ENCODE results near the gene PTPRD. TPM values are rescaled to one million over a fixed set of nuclear protein-coding genes. Genes with fewer than 3 reads are reported as not detected.

The PTPRD gene
- total RNA-seq, 2 experiments from 2014 or later = not detected

DNA sequence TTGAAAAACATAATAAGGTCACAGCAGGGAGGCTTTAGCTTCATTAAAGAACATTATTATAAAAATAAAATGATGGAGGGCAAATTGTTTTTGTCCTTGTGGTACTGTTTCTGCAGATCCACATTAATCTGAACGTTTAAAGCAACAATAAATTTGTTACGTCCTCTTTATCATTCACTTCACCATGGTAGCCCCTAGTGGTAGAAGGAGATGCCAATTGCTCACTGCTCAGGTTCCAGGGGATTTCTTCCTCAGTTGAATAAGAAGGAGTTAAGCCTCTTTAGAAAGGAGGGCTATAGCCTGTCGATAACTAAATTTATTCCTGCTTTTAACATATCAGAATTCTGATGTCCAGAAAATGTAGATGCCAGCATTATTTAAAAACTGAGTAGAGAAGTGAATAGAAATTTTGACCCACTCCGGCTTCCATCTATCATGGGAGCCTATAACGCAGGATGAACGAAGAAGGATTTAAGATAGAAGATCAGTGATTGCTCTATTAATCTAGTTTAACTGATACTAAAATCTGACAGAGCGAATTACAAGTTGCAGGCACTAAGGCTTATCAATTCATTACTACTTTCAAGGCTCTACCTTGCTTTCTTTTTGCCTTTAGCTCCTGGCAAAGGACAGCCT lies 692.3 kb downstream of the PTPRD start:
- no peak for DNase-seq
- no peaks in the 10 kb centered on the region for H3K27me3 Mint-ChIP-seq
- H3K27ac Mint-ChIP-seq = no peak overlapping the region
- no peaks in the 10 kb centered on the region for H3K36me3 Mint-ChIP-seq (ENCODE audit: low read depth)
- ChIA-PET POLR2A (no interaction called here), CTCF (no interaction called here)
- peaks cover 2% of the 10 kb centered on the region for H3K9me3 Mint-ChIP-seq
- no peak overlapping the region for H3K4me3 Mint-ChIP-seq
- no peaks in the 10 kb centered on the region for H3K4me1 Mint-ChIP-seq

DNA sequence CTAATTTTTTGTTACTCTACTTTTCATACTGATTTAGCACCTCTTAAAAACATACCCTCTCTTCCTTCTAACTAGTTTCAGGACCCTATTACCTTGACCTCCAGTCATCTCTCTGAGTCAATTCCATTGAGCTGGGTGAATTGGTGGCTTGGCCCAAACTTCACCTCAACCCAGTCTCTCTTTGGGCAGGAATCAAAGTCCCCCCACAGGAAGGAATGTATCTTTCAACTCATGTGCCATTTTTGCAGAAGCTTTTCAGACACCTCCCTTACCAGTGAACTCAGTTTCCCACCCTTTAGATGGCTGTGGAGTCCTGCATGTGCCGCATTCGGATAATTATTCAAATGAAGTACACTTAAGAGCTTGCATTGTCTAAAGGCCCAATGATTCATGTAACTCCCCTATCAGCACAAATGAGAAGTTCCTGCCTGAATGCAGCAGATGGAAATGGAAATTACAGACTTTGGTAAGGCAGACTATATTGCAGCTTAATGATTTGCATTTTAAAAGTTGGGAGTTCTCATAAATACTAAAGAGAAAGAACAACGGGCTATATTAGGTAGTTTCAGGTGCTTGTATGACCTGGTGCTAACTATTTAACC lies 693.5 kb downstream of the PTPRD start:
- CTCF ChIA-PET = no interaction called here
- Mint-ChIP-seq H3K9me3 (peaks cover 6% of the 10 kb centered on the region), H3K4me1 (no peaks in the 10 kb centered on the region), H3K4me3 (no peak overlapping the region), H3K36me3 (ENCODE audit: low read depth) (no peaks in the 10 kb centered on the region), H3K27me3 (no peaks in the 10 kb centered on the region), H3K27ac (no peak overlapping the region)
- no peak for DNase-seq
- POLR2A ChIA-PET = no interaction called here

DNA sequence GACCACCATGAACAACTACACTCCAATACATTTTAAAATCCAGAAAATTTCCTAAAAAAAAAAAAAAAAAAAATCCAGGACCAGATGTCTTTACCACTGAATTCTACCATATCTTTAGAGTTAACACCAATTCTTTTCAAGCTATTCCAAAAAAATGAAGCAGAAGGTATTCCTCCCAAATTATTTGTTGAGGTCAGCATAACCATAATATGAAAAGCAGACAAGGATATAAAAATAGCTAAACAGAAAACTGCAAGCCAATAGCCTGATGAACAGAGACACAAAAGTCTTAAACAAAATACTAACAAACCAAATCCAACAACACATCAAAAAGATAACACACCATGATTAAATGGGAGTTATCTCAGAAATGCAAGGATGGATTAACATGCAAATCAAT lies 695.4 kb downstream of the PTPRD start:
- DNase-seq = no peak
- Mint-ChIP-seq H3K4me3 (no peak overlapping the region), H3K36me3 (ENCODE audit: low read depth) (no peaks in the 10 kb centered on the region), H3K9me3 (peaks cover 6% of the 10 kb centered on the region), H3K27ac (no peak overlapping the region), H3K4me1 (no peaks in the 10 kb centered on the region), H3K27me3 (no peaks in the 10 kb centered on the region)
- POLR2A ChIA-PET = no interaction called here
- CTCF ChIA-PET = no interaction called here

DNA sequence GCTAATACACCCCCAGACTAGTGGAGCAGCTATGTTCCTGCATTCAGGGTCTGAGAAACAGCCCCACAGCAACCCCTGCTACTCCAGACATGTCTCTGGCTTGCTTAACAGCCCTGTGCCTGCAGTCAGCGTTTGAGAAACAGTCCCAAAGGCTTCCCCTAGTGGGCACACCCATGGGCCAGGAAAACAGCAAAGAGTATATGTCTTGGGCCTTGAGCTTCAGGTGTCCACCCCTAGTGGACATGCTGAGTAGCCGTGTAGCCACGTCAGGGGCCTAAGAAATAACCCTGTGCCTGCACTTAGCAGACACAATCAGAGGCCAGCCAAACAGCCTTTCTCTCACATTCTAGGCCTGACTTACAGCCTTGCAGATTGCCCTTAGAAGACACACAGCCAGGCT lies 698.6 kb downstream of the PTPRD start:
- H3K9me3 Mint-ChIP-seq = peaks cover 6% of the 10 kb centered on the region
- no peaks in the 10 kb centered on the region for H3K27me3 Mint-ChIP-seq
- POLR2A ChIA-PET = no interaction called here

DNA sequence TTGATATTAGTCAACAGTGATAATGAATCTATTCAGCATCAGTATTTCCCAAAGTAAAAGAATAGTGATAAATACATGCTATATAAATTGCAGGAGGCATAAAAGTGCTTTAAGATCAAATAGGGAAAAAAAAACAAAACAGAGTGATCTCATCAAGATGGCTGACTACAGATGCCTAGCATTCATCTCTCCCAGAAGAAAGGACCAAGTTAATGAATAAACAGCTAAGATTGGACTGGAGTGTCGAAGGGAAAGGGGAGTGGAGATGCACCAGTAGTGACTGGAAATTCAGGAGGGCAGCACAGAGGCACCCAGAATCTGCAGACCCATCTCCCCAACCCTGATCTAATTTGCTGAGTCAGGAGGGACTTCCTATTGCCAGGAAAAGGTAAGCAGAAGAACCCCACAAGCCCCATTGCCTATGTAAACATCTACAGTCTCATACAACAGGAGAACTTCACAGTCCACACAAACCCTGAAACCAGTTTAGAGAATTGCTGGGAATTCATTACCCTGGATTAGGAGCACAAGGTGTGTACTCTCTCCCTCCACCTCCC lies 699.4 kb downstream of the PTPRD start:
- POLR2A ChIA-PET = no interaction called here

More for the DNA sequence above, 698.6 kb downstream of the PTPRD start:
- CTCF ChIA-PET = no interaction called here
- H3K4me3 Mint-ChIP-seq = no peak overlapping the region
- no peak for DNase-seq
- H3K27ac Mint-ChIP-seq = no peak overlapping the region
- no peaks in the 10 kb centered on the region for H3K36me3 Mint-ChIP-seq (ENCODE audit: low read depth)
- no peaks in the 10 kb centered on the region for H3K4me1 Mint-ChIP-seq

DNA sequence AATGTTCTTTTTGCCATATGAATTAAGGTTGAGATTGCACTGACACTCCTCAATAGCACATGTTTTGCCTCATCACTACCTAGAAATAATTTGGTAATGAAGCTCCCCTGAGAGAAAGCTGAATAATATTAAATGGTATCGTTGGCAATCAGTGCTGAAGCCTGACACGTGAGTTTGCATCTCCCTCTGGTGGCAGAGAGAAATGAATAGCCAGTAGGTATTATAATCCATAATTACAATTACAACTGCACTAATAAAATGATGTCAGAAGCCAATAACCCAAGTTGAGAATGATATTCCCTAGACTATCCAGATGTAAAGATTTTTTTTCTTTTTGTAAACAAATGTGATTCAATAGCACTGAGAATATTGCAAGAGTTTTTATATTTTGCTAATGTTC lies 700.3 kb downstream of the PTPRD start:
- Mint-ChIP-seq H3K4me3 (no peak overlapping the region), H3K4me1 (no peaks in the 10 kb centered on the region), H3K27ac (no peak overlapping the region), H3K36me3 (ENCODE audit: low read depth) (no peaks in the 10 kb centered on the region), H3K27me3 (no peaks in the 10 kb centered on the region), H3K9me3 (peaks cover 6% of the 10 kb centered on the region)
- no peak for DNase-seq
- CTCF ChIA-PET = no interaction called here
- POLR2A ChIA-PET = no interaction called here

More for the DNA sequence above, 699.4 kb downstream of the PTPRD start:
- Mint-ChIP-seq H3K27ac (no peak overlapping the region), H3K27me3 (no peaks in the 10 kb centered on the region), H3K9me3 (peaks cover 6% of the 10 kb centered on the region), H3K4me3 (no peak overlapping the region), H3K36me3 (ENCODE audit: low read depth) (no peaks in the 10 kb centered on the region), H3K4me1 (no peaks in the 10 kb centered on the region)
- no peak for DNase-seq
- CTCF ChIA-PET = no interaction called here

- POLR2A ChIA-PET = no interaction called here
- DNase-seq = no peak
- Mint-ChIP-seq H3K27ac (no peak overlapping the region), H3K4me3 (no peak overlapping the region), H3K9me3 (no peaks in the 10 kb centered on the region), H3K4me1 (no peaks in the 10 kb centered on the region), H3K36me3 (ENCODE audit: low read depth) (no peaks in the 10 kb centered on the region), H3K27me3 (no peaks in the 10 kb centered on the region)
- CTCF ChIA-PET = no interaction called here
Observed at GRCh38 chr9:9905736-9906135, 707.1 kb downstream of the PTPRD start.

- ChIA-PET CTCF (no interaction called here), POLR2A (no interaction called here)
- Mint-ChIP-seq H3K27me3 (no peaks in the 10 kb centered on the region), H3K9me3 (no peaks in the 10 kb centered on the region), H3K27ac (no peak overlapping the region), H3K36me3 (ENCODE audit: low read depth) (no peaks in the 10 kb centered on the region), H3K4me3 (no peak overlapping the region), H3K4me1 (no peaks in the 10 kb centered on the region)
- DNase-seq = no peak
Observed at GRCh38 chr9:9904041-9904440, 708.8 kb downstream of the PTPRD start.

- Mint-ChIP-seq H3K36me3 (ENCODE audit: low read depth) (no peaks in the 10 kb centered on the region), H3K9me3 (no peaks in the 10 kb centered on the region), H3K4me1 (no peaks in the 10 kb centered on the region), H3K27me3 (no peaks in the 10 kb centered on the region), H3K27ac (no peak overlapping the region), H3K4me3 (no peak overlapping the region)
- ChIA-PET CTCF (no interaction called here), POLR2A (no interaction called here)
- DNase-seq = no peak
Observed at GRCh38 chr9:9901624-9902023, 711.2 kb downstream of the PTPRD start.

GRCh38 chr9:9893837-9894236 lies 719.0 kb downstream of the PTPRD start:
- POLR2A ChIA-PET = no interaction called here
- H3K4me3 Mint-ChIP-seq = no peak overlapping the region
- DNase-seq = no peak
- peaks cover 3% of the 10 kb centered on the region for H3K9me3 Mint-ChIP-seq
- no peak overlapping the region for H3K27ac Mint-ChIP-seq
- no peaks in the 10 kb centered on the region for H3K4me1 Mint-ChIP-seq
- no peaks in the 10 kb centered on the region for H3K27me3 Mint-ChIP-seq
- CTCF ChIA-PET = no interaction called here
- no peaks in the 10 kb centered on the region for H3K36me3 Mint-ChIP-seq (ENCODE audit: low read depth)

- no peaks in the 10 kb centered on the region for H3K36me3 Mint-ChIP-seq (ENCODE audit: low read depth)
- POLR2A ChIA-PET = no interaction called here
- H3K4me3 Mint-ChIP-seq = no peak overlapping the region
- H3K4me1 Mint-ChIP-seq = no peaks in the 10 kb centered on the region
- no peaks in the 10 kb centered on the region for H3K27me3 Mint-ChIP-seq
- H3K9me3 Mint-ChIP-seq = peaks cover 12% of the 10 kb centered on the region
- DNase-seq = no peak
- H3K27ac Mint-ChIP-seq = no peak overlapping the region
- CTCF ChIA-PET = no interaction called here
Observed at GRCh38 chr9:9892217-9892616, 720.6 kb downstream of the PTPRD start.

- H3K27me3 Mint-ChIP-seq = no peaks in the 10 kb centered on the region
- DNase-seq = no peak
- POLR2A ChIA-PET = no interaction called here
Observed at GRCh38 chr9:9881692-9882091, 731.1 kb downstream of the PTPRD start.

DNA sequence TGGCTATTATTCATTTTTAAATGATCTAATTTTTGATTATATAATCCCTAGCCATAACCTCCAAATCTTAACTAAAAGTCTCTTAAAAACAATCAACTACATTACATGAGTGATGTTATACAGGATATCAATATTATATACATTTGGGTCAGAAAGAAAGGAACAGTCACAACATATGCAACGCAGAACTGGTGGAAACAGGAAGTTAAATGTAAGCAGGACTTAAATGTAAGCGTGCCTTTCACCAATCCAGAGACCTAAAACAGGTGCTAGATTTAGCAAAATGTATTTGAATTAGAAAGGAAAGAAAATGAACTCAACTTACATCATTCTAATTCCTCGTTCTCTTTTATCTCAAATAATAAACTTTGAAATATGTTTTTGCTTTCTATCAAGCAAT lies 738.5 kb downstream of the PTPRD start:
- Mint-ChIP-seq H3K4me3 (no peak overlapping the region), H3K36me3 (ENCODE audit: low read depth) (no peaks in the 10 kb centered on the region), H3K9me3 (no peaks in the 10 kb centered on the region), H3K27me3 (no peaks in the 10 kb centered on the region), H3K27ac (no peak overlapping the region), H3K4me1 (no peaks in the 10 kb centered on the region)
- ChIA-PET CTCF (no interaction called here), POLR2A (no interaction called here)
- DNase-seq = no peak

More at GRCh38 chr9:9881692-9882091, 731.1 kb downstream of the PTPRD start:
- Mint-ChIP-seq H3K36me3 (ENCODE audit: low read depth) (no peaks in the 10 kb centered on the region), H3K4me1 (no peaks in the 10 kb centered on the region), H3K4me3 (no peak overlapping the region), H3K27ac (no peak overlapping the region), H3K9me3 (no peaks in the 10 kb centered on the region)
- CTCF ChIA-PET = no interaction called here

GRCh38 chr9:9862235-9862810 lies 750.5 kb downstream of the PTPRD start:
- H3K9me3 Mint-ChIP-seq = no peaks in the 10 kb centered on the region
- H3K36me3 Mint-ChIP-seq (ENCODE audit: low read depth) = no peaks in the 10 kb centered on the region
- H3K27ac Mint-ChIP-seq = no peak overlapping the region
- H3K4me1 Mint-ChIP-seq = no peaks in the 10 kb centered on the region
- H3K4me3 Mint-ChIP-seq = no peak overlapping the region
- DNase-seq = no peak
- ChIA-PET POLR2A (no interaction called here), CTCF (no interaction called here)
- no peaks in the 10 kb centered on the region for H3K27me3 Mint-ChIP-seq

Measured in activated CD4-positive, alpha-beta memory T cell treated with anti-CD3 and anti-CD28 coated beads, Interleukin-2, amount 10 ng/mL, durations not matched to agents 7 days and 5 days (primary cell).